ENCODE results near the gene NFAM1.

Gene NFAM1

DNA sequence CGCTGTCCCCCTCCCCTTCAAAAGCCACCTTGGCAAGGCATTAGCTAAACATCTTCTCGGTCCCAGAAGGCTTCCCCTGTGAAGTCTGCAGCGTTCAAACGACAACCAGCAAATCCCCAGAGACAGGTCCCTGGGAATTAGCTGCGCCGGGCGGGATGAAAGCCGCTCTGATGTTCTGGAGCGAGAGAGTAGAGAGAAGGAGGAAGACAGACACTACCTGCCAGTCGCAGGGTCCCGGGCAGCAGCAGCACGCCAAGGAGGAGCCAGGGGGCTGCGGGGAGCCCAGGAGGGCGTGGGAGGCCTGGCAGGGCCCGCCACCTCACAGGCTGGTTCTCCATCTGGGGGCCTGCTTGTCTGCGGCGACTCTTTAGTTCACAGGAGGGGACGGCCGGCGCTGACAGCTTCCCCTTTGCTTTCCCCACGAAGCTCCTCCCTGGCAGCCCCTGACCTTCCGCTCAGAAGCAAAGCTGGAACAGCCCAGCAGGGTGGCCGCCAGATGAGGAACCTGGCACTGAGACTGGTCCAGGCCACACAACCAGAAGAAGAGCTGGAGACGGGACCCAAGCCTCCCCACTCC lies at the start of gene NFAM1:
TSS of gene NFAM1 (minus strand) at position 384 of the 577 bp plus-strand sequence. CDS start at position 338, 46 bp downstream.
- in situ Hi-C loops (cut with MboI; ENCODE audit: low sequenced_read_pairs) = no loop called here

- in situ Hi-C loops (cut with MboI; ENCODE audit: low sequenced_read_pairs) = no loop called here
Observed at GRCh38 chr22:42475122-42475521, 42.9 kb upstream of the NFAM1 start.

DNA sequence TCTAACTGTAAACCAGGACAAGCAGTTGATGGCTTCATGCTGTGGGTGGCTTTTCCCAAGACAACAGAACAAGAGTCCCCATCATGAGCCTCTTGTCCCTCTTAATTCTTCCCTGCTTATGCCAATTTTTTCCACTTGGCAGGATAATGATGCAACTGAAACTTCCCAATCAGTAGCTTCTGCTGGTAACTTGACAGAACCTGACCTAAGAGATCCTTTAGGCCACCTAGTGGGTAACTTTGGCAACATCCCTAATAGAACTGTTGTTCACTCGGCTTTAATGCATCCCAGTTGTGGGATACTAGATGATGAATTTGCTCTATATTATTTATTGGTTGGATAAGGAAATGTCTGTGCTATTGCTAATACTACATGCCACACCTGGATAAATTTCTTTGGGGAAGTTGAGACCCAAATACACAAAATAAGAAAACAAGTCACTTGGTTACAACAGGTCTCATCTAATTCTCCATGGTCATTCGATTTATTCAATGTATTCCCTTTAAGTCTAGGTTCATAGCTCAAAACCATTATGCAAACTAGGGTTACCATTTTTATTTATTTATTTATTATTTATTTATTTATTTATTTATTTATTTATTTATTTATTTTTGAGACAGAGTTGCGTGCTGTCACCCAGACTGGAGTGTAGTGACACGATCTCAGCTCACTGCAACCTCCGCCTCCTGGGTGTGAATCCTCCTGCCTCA lies 41.4 kb upstream of the NFAM1 start:
- in situ Hi-C loops (cut with MboI; ENCODE audit: low sequenced_read_pairs) = no loop called here

- in situ Hi-C loops (cut with MboI; ENCODE audit: low sequenced_read_pairs) = no loop called here
Observed at GRCh38 chr22:42472671-42473070, 40.5 kb upstream of the NFAM1 start.

- in situ Hi-C loops (cut with MboI; ENCODE audit: low sequenced_read_pairs) = no loop called here
Observed at GRCh38 chr22:42471441-42471840, 39.2 kb upstream of the NFAM1 start.

DNA sequence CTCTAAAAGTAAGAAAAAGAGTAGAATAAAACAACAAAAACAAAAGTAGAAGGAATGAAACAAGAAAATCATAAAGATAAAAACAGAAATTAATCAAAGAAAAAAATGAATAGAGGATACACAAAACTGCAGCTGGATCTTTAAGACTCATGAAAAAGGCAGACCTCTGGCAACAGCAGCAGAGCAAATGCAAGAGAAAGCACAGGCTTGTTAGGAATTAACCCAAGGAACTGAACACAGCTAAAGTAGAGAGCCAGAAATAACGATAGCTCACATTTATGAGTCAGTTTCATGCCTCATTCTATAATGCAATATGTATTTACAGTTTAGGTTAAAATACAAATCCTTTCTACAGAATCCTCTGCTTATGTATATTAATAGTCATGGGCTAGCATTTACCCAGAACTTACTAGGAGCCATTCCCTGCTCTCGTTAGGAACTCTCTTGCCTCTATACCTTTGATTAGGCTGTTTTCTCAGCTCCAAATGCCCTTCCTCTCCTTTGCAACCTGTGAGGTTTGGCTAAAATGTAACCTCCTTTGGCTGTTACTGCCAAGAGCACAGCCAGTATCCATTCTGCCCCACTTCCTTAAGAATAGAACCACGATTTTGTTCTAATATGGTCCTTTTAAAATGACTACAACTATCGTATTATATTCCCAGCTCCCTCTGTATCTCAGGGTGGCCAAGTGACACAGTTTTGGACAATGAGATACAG lies 38.3 kb upstream of the NFAM1 start:
- in situ Hi-C loops (cut with MboI; ENCODE audit: low sequenced_read_pairs) = no loop called here

GRCh38 chr22:42468841-42469240 lies 36.6 kb upstream of the NFAM1 start:
- in situ Hi-C loops (cut with MboI; ENCODE audit: low sequenced_read_pairs) = no loop called here

GRCh38 chr22:42462016-42462415 lies 29.8 kb upstream of the NFAM1 start:
- in situ Hi-C loops (cut with MboI; ENCODE audit: low sequenced_read_pairs) = no loop called here

- in situ Hi-C loops (cut with MboI; ENCODE audit: low sequenced_read_pairs) = no loop called here
Observed at GRCh38 chr22:42461511-42461910, 29.3 kb upstream of the NFAM1 start.

GRCh38 chr22:42459287-42460063 lies 27.3 kb upstream of the NFAM1 start:
- in situ Hi-C loops (cut with MboI; ENCODE audit: low sequenced_read_pairs) = no loop called here

DNA sequence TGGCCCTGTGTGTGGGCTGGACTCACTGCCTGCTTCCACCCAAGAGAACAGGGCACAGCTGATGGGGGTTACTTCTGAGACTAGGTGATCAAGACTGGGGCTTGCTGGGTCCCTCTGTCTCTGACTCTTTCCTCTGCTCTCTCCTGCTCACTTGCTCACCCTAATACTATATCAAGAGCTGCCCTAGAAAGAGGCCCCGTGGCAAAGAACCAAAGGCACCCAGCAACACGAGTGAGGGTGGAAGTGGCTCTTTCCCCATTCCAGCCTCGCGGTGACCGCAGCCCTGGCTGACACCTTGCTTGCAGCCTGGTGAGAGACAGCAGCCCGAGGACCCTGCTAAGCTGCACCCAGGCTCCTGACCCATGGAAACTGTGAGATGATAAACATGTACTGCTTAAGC lies 20.7 kb upstream of the NFAM1 start:
- in situ Hi-C loops (cut with MboI; ENCODE audit: low sequenced_read_pairs) = no loop called here

GRCh38 chr22:42452456-42452855 lies 20.3 kb upstream of the NFAM1 start:
- in situ Hi-C loops (cut with MboI; ENCODE audit: low sequenced_read_pairs) = no loop called here

DNA sequence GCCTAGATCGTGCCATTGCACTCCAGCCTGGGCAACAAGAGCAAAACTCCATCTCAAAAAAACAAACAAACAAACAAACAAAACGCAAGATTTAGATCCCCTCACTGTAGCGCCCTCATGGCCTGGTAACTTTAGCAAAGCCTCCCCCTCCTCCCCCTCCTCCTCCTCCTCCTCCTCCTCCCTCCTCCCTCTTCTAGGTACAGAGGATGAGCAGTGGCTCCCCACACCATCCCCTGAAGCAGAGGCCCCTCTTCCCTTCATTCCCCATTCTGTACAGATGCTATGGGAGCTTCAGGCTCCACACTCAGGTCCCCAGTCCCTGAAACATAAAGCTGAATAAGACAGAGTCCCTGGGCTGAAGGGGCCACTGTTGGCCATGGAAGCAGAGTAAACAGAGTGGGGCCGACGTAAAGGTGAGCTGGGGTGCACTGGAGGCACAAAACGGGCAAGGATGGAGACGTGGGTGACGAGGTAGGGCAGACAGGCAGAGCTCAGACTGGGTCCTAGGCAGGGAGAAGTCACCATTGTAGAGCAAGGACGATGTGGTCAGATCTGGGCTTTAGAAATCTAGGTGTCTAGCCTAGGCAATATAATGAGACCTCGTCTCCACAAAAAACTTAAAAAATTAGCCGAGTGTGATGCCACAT lies 19.4 kb upstream of the NFAM1 start:
- in situ Hi-C loops (cut with MboI; ENCODE audit: low sequenced_read_pairs) = no loop called here

DNA sequence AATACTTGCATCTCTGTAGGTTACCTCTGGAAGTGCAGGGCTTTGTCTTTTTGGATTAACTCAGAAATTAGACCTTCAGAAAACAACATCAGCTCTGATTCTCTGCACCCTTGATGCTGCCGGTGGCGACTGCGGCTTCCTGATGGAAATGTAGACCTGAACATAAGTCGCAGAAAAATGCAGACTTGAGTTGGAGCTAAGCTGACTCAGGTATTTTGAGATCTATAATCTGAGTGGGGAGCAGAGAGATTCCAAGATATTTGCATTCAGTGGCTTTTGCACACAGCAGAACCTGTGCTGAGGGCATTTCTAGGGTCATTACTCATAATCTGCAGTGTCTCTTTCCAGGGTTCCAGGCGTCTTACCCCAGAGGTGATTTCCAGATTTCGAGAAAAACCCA lies 18.7 kb upstream of the NFAM1 start:
- in situ Hi-C loops (cut with MboI; ENCODE audit: low sequenced_read_pairs) = no loop called here

DNA sequence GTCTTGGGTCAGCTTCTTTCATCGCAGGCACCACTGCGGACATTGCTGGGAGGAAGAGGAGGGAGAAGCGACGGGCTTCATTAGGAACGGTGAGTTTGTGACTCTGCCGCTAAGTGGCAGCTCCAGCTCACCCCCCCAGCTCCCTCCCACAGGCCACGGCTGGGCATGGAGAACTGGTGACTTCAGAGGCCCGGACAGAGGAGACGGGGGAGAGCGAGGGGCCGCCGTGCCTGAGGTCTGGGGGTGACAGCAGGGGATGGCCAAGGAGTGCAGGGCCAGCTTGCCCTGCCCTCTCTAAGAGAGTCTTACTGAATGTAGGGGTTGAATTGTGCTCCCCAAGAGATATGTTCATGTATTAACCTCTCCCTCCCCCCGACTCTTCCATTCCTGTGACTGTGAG lies 13.9 kb upstream of the NFAM1 start:
- in situ Hi-C loops (cut with MboI; ENCODE audit: low sequenced_read_pairs) = no loop called here

- in situ Hi-C loops (cut with MboI; ENCODE audit: low sequenced_read_pairs) = no loop called here
Observed at GRCh38 chr22:42444077-42444904, 12.1 kb upstream of the NFAM1 start.

DNA sequence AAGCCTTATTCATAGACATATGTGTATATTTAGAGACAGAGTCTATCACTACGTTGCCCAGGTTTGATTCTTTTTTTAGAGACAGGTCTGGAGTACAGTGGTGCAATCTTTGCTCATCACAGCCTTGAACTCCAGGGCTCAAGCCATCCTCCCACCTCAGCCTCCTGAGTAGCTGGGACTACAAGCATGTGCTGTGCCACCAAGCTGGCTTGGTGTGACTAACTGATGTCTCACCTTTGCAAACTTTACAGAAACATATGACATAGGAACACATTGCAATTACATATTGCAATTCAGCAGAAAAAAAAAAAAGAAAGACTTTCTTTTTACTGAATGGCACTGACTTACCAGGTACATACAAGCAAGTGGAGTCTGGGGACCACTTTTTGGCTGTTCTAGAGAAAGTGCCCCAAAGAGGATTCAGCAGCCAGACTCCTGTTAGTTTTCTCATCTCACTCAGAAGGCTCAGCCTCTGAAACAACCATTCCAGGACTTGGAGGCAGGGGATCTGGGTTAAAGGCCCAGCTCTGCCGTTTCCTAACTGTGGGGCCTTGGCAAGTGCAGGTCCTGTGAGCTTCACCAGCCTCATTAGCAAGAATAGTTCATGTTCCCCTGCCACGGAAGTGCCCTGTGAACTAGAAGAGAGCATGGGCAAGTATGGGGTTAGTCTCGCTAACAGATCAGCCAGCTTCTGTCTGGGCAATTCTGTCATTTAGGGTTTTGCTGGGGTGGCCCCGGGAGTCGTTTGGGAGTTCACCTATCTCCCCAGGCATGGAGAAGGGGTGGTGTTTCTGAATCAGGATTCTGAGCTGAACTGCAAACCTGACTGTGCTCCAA lies 11.3 kb upstream of the NFAM1 start:
- in situ Hi-C loops (cut with MboI; ENCODE audit: low sequenced_read_pairs) = no loop called here

- in situ Hi-C loops (cut with MboI; ENCODE audit: low sequenced_read_pairs) = no loop called here
Observed at GRCh38 chr22:42442748-42443147, 10.5 kb upstream of the NFAM1 start.

DNA sequence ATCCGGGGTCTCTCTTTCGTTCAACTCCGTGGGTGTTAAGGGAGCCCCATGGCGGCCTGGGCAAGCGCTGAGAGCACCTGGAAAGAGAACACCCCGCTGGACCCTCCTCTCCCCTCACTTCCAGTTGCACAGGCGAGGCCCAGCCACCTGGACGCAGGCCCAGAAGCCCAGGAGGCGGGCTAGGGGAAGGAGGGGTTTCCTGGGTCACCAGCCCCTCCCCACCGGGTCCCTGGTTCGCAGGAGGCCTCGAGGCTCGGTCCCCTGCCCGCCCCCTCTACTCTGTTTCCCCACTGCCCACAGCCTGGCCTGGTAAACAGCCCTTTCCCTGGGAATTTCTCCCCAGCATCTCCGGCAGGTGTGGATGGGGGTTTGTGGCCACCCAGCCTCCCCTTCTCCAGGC lies 8.5 kb upstream of the NFAM1 start:
- in situ Hi-C loops (cut with MboI; ENCODE audit: low sequenced_read_pairs) = no loop called here
